AG09319 (cell line): ENCODE measurements around the gene ALDH3B2.

Source experiments
- DNase-seq: peaks from one replicate; pipeline ENCODE4 v3.0.0-alpha.2; 2010; ENCODE audit warnings: low read depth; ENCODE audit errors: extremely low read depth
- CTCF ChIP-seq: IDR thresholded peaks from 2 replicates; pipeline ENCODE4 v1.5.1; 2011; ENCODE audit warnings: low read depth, mild to moderate bottlenecking, inconsistent platforms, low read length, moderate library complexity

The ALDH3B2 gene

GRCh38 chr11:67617243-67617953, 57.0 kb downstream of the ALDH3B2 start:
- TF ChIP-seq CTCF: no peak
- no peak for DNase-seq

GRCh38 chr11:67616431-67617242, 57.8 kb downstream of the ALDH3B2 start:
- DNase-seq: no peak
- no peak for TF ChIP-seq CTCF

GRCh38 chr11:67615728-67616430, 58.5 kb downstream of the ALDH3B2 start:
- no peak for TF ChIP-seq CTCF
- no peak for DNase-seq

GRCh38 chr11:67614730-67615714, 59.4 kb downstream of the ALDH3B2 start:
- DNase-seq: no peak
- TF ChIP-seq CTCF: peak; percentile 36

- no peak for DNase-seq
- TF ChIP-seq CTCF: peak; percentile 72
These were observed 60.3 kb downstream of the ALDH3B2 start for GRCh38 chr11:67613960-67614715.

- no peak for TF ChIP-seq CTCF
These were observed 61.0 kb downstream of the ALDH3B2 start for GRCh38 chr11:67613313-67613959.

More at GRCh38 chr11:67613313-67613959, 61.0 kb downstream of the ALDH3B2 start:
- no peak for DNase-seq
